NCI-H2196 treated with DMSO at 0.1 percent for 48 hours (cell line): ENCODE data around the gene RUBCN.
"Not testable (repeated sequence)": the region's sequence is repeated elsewhere in the genome, so short reads cannot be mapped to it uniquely, and the experiment has no call there.

ENCODE experiments used
- DNase-seq: peaks from one replicate; lab custom pipeline; 2025; ENCODE audit not compliant: unreplicated experiment; lab: John Stamatoyannopoulos, UW

The RUBCN gene

DNA sequence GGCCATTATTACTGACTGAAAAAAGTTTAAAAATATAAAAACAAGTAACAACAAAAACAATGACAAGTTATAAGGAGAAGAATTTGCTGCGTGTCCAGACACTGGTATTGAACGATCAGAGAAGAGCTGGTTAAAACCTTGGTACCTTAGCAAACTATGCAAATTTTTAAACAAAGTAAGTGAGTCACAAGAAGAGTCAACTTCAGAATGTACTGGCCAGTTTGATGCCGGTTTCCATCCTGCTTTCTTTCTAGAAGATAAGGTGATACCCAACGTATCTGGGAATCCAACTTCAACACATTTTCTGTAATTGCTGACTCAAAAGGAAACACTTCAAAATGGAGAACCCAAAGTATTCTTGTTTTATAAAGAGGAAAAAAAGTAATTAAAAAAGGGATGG is 49.8 kb downstream of the RUBCN start:
- DNase-seq = no peak

DNA sequence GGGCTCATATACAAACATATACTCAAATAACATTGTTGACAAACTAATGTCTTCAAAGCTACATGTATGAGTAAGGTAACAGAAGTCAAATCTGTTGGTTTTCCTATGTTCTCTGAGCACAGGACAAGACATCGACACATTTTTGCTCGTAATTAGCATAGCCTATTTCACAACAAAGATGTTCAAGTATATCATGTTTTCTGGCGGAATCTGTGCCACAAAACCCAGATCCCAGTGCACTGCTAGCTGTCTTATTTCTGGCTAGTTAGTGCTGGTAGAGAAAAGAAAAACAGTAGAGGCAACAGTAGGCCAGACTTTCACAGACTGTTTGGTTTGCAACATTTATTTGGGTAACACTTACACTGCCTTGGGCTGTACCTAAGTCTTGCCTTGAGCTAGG is 51.2 kb downstream of the RUBCN start:
- DNase-seq = no peak

DNA sequence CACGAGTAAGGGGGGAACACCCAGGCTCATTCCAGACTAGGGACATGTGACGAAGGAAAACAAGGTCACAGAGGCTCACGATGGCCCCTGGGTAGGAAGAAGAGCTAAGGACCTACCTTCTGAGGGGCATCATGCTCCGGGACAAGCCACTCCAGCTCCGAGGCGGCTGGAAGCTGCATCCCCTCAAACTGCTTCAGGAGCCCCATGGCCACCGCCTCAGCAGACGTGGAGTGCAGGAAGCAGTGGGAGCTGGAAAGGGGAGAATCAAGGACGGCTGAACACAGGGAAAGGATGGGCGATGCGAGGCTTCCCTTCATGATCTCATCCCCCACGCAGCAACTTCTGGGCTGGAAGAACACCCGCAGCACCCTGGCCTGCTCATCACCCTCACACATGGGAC is 53.5 kb downstream of the RUBCN start:
- DNase-seq = no peak

- DNase-seq = no peak
Observed at GRCh38 chr3:197682713-197683112, 54.0 kb downstream of the RUBCN start.

DNA sequence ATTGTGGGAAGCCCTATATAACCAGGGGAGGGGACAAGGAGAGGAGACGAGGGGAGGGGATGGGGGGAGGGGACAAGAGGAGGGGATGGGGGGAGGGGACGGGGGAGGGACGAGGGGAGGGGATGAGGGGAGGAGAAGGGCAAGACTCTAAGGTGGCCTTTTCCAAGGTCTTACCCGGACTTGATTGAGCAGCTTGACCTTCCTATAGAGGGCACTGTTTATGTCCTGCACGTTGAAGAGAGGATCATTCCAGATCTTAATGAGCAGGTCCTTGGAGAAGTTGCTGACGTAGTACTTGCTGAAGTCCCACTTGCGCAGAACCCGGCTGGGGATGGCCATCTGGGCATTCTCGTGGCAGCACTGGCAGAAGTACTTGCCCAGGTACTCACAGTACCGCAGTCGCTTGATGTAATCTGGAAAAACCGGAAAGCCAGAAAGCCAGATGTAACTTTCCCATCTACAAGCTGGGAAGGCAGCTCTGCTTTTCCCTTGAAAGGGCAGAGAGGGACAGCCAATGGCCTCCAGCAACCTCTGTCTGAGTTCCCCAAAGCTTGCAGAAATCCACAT is 55.7 kb downstream of the RUBCN start:
- DNase-seq = no peak

DNA sequence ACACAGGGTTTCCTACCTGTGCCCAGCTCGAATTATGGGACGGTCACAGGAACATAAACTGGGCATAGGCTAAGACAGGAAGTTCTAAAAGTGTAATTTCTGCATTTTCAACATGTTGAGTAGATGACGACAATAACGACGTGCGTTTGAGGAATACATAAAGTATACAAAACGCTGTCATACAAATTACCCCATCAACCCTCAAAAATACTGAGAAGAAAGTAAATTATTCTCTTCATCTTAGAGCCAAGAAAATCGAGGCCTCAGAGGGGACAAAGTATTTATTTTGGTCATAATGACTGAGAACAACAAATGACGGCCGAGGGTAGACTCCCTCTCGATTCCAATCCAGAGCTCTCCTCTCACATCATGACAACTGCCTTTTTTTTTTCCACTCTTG is 60.8 kb downstream of the RUBCN start:
- no peak for DNase-seq

DNA sequence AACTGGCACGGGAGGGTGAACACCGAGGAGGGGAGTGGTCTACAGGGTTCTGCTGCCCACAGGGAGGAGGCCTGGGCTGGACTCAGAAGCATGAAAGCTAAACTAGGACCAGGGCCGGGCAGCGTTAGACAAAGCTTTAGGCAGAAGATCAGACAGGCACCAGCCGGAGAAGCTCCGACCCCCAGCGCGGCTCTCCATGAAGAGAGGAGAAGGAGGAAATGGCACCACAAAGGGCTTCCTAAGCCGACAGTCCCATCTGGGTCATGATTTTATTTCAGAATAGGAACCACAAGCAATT is 61.2 kb downstream of the RUBCN start:
- DNase-seq = no peak

DNA sequence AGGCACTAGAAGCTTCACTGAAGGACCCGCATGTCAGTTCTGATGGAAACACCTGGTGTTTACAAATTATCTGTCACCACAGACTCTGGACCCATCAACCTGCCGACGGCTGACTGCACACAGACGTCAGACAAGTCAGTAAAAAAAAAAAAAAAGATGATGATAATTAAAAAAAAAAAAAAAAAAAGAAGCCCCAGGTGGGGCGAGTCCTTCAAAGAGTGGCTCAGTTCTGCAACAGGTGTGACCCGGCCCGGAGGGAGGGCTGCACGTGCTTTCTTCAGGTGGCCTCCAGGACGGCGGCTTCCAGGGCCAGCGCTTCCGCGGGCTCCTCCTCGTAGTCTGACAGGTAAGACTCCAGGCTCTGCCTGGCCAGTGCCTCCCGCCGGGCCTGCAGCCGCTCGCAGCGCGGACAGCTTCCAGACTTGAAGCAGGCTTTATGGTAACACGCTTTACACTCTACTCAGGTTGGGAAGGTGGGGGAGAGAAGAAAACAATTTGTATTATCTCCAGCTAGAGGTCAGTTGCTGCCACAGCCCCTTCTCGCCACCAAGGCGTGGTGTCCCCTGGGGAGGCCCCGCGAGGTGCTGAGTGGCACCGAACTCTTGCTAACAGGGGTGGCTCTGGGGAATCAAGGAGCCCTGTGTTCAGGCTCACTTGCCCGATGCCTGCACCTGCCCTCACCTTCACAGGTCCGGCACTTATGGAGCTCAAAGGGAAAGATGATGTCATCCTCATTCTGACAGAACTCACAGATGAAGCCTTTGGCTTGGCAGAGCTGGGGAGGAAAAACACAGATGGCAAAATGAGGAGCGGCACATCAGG is 61.8 kb downstream of the RUBCN start:
- no peak for DNase-seq

DNA sequence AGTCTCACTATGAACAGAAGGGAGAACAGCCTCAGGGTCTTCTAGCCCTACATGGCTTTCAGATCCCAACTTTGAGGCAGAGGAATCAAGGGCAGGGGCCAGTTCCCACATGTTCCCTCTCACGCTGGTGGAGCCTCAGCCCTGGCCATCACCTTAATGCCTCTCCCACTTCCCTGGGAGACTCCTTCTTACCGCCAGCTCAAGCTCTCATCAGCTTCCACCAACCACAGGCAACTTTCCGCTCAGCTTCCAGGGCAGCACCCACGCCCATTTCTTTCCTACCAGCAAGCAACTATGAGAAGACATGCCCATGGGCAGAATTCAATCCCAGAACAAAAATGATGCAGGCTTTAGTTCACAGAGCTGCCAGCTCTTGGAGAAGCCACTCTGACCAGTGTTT is 63.5 kb downstream of the RUBCN start:
- no peak for DNase-seq

DNA sequence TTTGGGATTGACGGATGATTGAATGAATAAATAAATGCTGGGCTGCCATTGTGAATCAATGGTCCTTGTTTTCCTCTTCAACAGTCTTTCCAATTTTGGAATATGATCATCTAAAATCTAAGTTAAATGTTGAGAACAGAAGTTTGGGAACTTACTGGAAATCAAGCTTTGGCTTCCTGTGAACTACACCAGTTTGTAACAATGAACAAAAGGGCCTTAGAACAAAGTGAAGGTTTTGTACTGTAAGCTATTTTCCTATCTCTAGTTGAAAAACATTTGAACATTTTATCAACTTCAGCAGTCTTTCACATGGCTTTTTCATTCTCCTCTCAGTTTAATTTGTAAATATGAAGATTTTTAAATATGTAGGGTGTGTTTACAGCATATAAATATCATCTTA is 66.3 kb downstream of the RUBCN start:
- no peak for DNase-seq

- no peak for DNase-seq
Observed at GRCh38 chr3:197667968-197668367, 68.7 kb downstream of the RUBCN start.

- DNase-seq = not testable (repeated sequence)
Observed at GRCh38 chr3:197667293-197667692, 69.4 kb downstream of the RUBCN start.

- DNase-seq = not testable (repeated sequence)
Observed at GRCh38 chr3:197666221-197666842, 70.4 kb downstream of the RUBCN start.

DNA sequence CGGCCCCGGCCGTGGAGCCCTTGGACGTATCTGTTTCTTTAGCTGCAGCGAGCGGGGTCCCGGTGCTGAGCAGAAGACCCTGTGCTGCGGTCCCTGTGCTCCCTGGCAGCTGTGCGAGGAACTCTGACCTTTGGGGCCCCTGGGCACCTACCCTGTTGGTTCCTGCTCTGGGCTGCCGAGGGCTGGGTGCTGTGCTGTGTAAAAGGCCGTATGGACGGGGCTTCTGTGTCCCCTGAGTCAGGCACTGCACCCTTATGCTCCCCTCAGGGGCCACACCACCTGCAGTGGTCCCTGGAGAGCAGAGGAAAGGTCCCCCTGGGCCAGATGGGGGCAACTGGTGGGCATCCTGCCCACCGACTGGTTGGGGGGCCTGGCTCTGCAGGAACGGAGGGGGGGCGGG is 71.2 kb downstream of the RUBCN start:
- DNase-seq = not testable (repeated sequence)

- DNase-seq = not testable (repeated sequence)
Observed at GRCh38 chr3:197665142-197665491, 71.6 kb downstream of the RUBCN start.

- not testable (repeated sequence) for DNase-seq
Observed at GRCh38 chr3:197664414-197665141, 72.1 kb downstream of the RUBCN start.

GRCh38 chr3:197663367-197664140 is 73.2 kb downstream of the RUBCN start:
- not testable (repeated sequence) for DNase-seq

- not testable (repeated sequence) for DNase-seq
Observed at GRCh38 chr3:197662352-197662751, 74.4 kb downstream of the RUBCN start.

DNA sequence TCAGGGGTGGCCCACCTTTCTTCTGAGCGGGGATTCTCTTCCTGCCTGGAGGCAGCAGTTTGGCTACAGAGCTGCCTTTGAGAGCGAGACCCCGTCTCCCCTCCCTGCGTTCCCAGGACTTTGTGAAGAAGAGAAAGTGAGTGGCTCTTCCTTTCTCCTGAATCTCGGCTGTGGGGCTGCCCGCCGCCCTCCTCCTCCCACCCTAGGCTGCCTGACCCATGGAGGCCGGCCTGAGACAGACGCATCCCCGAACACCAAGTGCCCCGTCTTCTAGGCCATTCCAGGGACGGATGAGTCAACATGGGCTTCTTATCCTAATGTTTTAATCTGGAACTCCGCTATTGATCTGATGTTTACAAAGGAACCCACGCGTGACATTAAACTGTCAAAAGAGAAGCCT is 74.8 kb downstream of the RUBCN start:
- DNase-seq = not testable (repeated sequence)

DNA sequence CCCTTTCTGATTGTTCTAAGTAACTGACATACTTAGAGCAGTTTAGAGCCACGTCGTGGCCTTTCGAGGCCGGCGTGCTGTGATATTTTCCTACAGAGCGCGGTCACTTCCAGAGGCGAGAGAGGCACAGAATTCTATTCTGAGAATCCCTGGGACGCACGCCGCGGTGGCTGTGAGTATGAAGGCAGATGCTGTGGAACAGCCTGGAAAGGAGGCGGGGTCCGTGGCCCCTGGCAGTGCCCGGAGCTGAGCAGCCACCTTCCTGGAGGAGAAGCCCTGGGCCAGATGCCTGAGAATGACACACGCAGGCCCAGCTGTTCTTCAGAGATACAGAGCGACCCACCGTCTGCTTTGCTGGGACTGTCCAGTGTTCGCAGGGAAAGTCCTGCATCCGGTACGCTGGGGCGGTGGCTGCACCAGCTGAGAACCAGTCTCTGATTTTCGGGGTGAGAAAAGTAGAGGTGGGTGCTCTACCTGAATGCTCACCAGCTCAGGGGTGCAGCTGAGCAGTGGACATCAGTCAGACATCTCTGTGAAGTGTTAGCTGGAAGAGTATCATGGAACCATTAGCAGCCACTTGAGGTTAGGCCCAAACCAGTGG is 75.4 kb downstream of the RUBCN start:
- not testable (repeated sequence) for DNase-seq

GRCh38 chr3:197659701-197660100 is 77.0 kb downstream of the RUBCN start:
- DNase-seq = not testable (repeated sequence)
